ENCODE measurements around the gene FOXL2. TPM values are rescaled to one million over a fixed set of nuclear protein-coding genes. Genes with fewer than 3 reads are reported as not detected.
A peak's percentile ranks its signal among the peaks of the same experiment; 100 is the strongest.

FOXL2 gene
- total and polyA plus RNA-seq, 9 of the 15 experiments (the other 6 are each of a cell fraction or from before 2014, with no cell fraction given): 0.27 to 22.1 (median 3.2) TPM

GRCh38 chr3:138923531-138923994 lies 23.4 kb downstream of the FOXL2 start:
- Histone ChIP-seq H3K27ac (ENCODE audit: extremely low read depth, low read depth, low read length) (no peak overlapping the region), H3K4me3 (no peak overlapping the region), H3K79me2 (ENCODE audit: control insufficient read depth, insufficient read depth, low read length) (no peaks in the 10 kb centered on the region), H3K9me3 (replicated peaks; ENCODE audit: control insufficient read depth, insufficient read depth, low read depth, low read length) (no peaks in the 10 kb centered on the region), H3K4me2 (ENCODE audit: insufficient read depth, low read length) (peak overlapping the region; percentile 56), H3K27me3 (ENCODE audit: control insufficient read depth in 2 of 2, insufficient read depth in 2 of 2, low read length in 2 of 2) (no peaks in the 10 kb centered on the region), H2AFZ (ENCODE audit: low read depth, low read length) (peak overlapping the region; percentile 97), H3K9ac (ENCODE audit: insufficient read depth in 1 of 2, low read depth in 2 of 2, low read length in 2 of 2) (peak overlapping the region in 1 of 2 experiments; percentile 84; a peak in 2 of 4 replicates), H3K36me3 (ENCODE audit: control insufficient read depth, insufficient read depth, low read length) (no peaks in the 10 kb centered on the region), H4K20me1 (replicated peaks; ENCODE audit: control insufficient read depth, insufficient read depth, low read length) (no peaks in the 10 kb centered on the region), H3K4me1 (replicated peaks in 1 of 2; ENCODE audit: control insufficient read depth in 2 of 2, insufficient read depth in 2 of 2, low read length in 2 of 2) (peaks cover 2 to 3% of the 10 kb centered on the region in 2 experiments; a peak in 4 of 5 replicates), H3K9me1 (ENCODE audit: control insufficient read depth, insufficient read depth, low read length) (no peaks in the 10 kb centered on the region)
- ChIA-PET CTCF (ENCODE audit: low intra/inter-chr PET ratio) (interaction anchor here (0.8 to 2.5 kb wide), 4 partner anchors 225 to 506 kb away, joined by 3 to 16 read pairs (median 6); partner anchors contain the start of gene CEP70), POLR2A (interaction anchor here (0.6 to 1.9 kb wide), 6 partner anchors 10 to 228 kb away, joined by 3 to 14 read pairs (median 3); no protein-coding TSS in a partner anchor)
- DNase-seq (ENCODE audit: extremely low read depth in 1 of 4, low spot score in 3 of 4) (peak; percentile 68 to 91 (median 76)), FAIRE-seq (peak; percentile 95), ATAC-seq (peak; percentile 95)
- intact Hi-C loops (cut with micrococcal nuclease): loop anchor here (2.0 to 5.0 kb wide), 4 partner anchors 329 to 507 kb away; partner anchors contain the start of gene CEP70
- in situ Hi-C loops (cut with MboI): no loop called here
- WGBS (ENCODE audit: insufficient coverage, low coverage, missing lambda C conversion rate): 3% methylated on average over 6 of the region's 6 CpGs
- BruUV-seq (replicated peaks): no TSS peak
- no peak for TF ChIP-seq RBM34 (IDR thresholded peaks at IDR 0.05; ENCODE audit: borderline replicate concordance, insufficient read depth, low read length)
- no peak for TF ChIP-seq EHMT2 (IDR thresholded peaks at IDR 0.05)
- no peak for TF ChIP-seq ESRRB (CRISPR knock-in tag; IDR thresholded peaks at IDR 0.05; ENCODE audit: borderline replicate concordance)
- TF ChIP-seq PURB (CRISPR knock-in tag; IDR thresholded peaks at IDR 0.05; ENCODE audit: low read depth): no peak
- TF ChIP-seq RHOXF2B (CRISPR knock-in tag; conservative IDR thresholded peaks at IDR 0.05): 0 out of 2 replicates have a peak, but pooled peaks have one; percentile 5
- TF ChIP-seq CHD1 (IDR thresholded peaks at IDR 0.05; ENCODE audit: low read length): no peak
- peak; percentile 94 for TF ChIP-seq STAG1 (CRISPR knock-in tag; IDR thresholded peaks at IDR 0.05; ENCODE audit: borderline replicate concordance)
- TF ChIP-seq MYC (IDR thresholded peaks at IDR 0.05; ENCODE audit: low read depth, low read length): no peak
- TF ChIP-seq MYC (CRISPR knock-in tag; IDR thresholded peaks at IDR 0.05; ENCODE audit: borderline replicate concordance, low read depth): no peak
- 0 out of 2 replicates have a peak, but pooled peaks have one; percentile 28 for TF ChIP-seq ZBTB17 (CRISPR knock-in tag; IDR thresholded peaks at IDR 0.05)
- TF ChIP-seq ZNF766 (CRISPR knock-in tag; conservative IDR thresholded peaks at IDR 0.05): 0 out of 2 replicates have a peak, but pooled peaks have one; percentile 40
- TF ChIP-seq MCM7 (IDR thresholded peaks at IDR 0.05): no peak
- no peak for TF ChIP-seq ZNF77 (CRISPR knock-in tag; IDR thresholded peaks at IDR 0.05)
- TF ChIP-seq ZNF280A (IDR thresholded peaks at IDR 0.05; ENCODE audit: low read depth, partially characterized antibody): no peak
- no peak for TF ChIP-seq BHLHE40 (IDR thresholded peaks at IDR 0.05; ENCODE audit: low read length)
- no peak for TF ChIP-seq MCM3 (IDR thresholded peaks at IDR 0.05)
- TF ChIP-seq PTRF (tag; IDR thresholded peaks at IDR 0.05): no peak
- no peak for TF ChIP-seq ZNF263 (CRISPR knock-in tag; IDR thresholded peaks at IDR 0.05; ENCODE audit: borderline replicate concordance)
- TF ChIP-seq RAD21 (CRISPR knock-in tag; conservative IDR thresholded peaks at IDR 0.05 in 1 of 2, IDR thresholded peaks at IDR 0.05 in 1 of 2): peak; percentile 78 to 93
- no peak for TF ChIP-seq PHF20 (IDR thresholded peaks at IDR 0.05; ENCODE audit: partially characterized antibody)
- TF ChIP-seq FUS (optimal IDR thresholded peaks at IDR 0.05; ENCODE audit: low read depth, low read length): no peak
- TF ChIP-seq GTF2A2 (tag; IDR thresholded peaks at IDR 0.05): no peak
- TF ChIP-seq CREM (IDR thresholded peaks at IDR 0.05; ENCODE audit: low read depth): peak; percentile 57
- TF ChIP-seq CGGBP1 (CRISPR knock-in tag; IDR thresholded peaks at IDR 0.05): no peak
- TF ChIP-seq RB1 (IDR thresholded peaks at IDR 0.05; ENCODE audit: low read depth): peak; percentile 54; the same call in 1 of the 2 replicates
